GM12878 (cell line): ENCODE results near the gene TP63. TPM values are rescaled to one million over a fixed set of nuclear protein-coding genes. Genes with fewer than 3 reads are reported as not detected.

ENCODE experiments used
- ATAC-seq: fragments of 200-7000 bp; cut with Tn5 transposase; 3 replicates; pipeline ENCODE4 v1.9.1; 2020; ENCODE audit warnings: mild to moderate bottlenecking, moderate library complexity
- BruUV-seq: library from RNA; stranded (reverse); fragments of 400-500 nt; replicated peaks from 2 replicates; lab custom pipeline; 2021; lab: Mats Ljungman, UMichigan
- CTCF ChIA-PET: fragments of 300-600 bp; sonication (Branson Sonifier 250); formaldehyde crosslinking; extraction: SDS; loops from one replicate; lab custom pipeline; 2021; ENCODE audit warnings: inconsistent platforms; lab: Yijun Ruan, JAX
- POLR2A ChIA-PET: fragments of 350-600 bp; formaldehyde crosslinking; extraction: SDS; loops from one replicate; lab custom pipeline; 2021; ENCODE audit warnings: inconsistent platforms; lab: Charles Lee
- RAD21 ChIA-PET: fragments of 300-600 bp; sonication (Branson Sonifier 250); formaldehyde crosslinking; loops from one replicate; lab custom pipeline; 2023; ENCODE audit warnings: antibody characterized with exemption; ENCODE audit not compliant: unreplicated experiment; lab: Charles Lee
- SMC1A ChIA-PET: fragments of 300-600 bp; sonication (Branson Sonifier 250); formaldehyde crosslinking; loops from one replicate; lab custom pipeline; 2023; ENCODE audit not compliant: unreplicated experiment, uncharacterized antibody; lab: Charles Lee
- DNase-seq: peaks from one replicate; pipeline ENCODE4 v3.0.0-alpha.2; 2011; ENCODE audit warnings: low read depth, low spot score
- FAIRE-seq: peaks from 3 replicates; lab custom pipeline; 2011; peaks lifted over from hg19 to GRCh38; lab: Jason Lieb, UNC
- H2AFZ ChIP-seq: 2 replicates; pipeline ENCODE4 v1.6.0; 2011; ENCODE audit warnings: low read depth, low read length, control low read depth; ENCODE audit not compliant: control insufficient read depth
- H3K27ac ChIP-seq: 2 replicates; pipeline ENCODE4 v1.5.1; 2011; ENCODE audit warnings: control low read depth; ENCODE audit not compliant: control insufficient read depth, insufficient read depth
- H3K27me3 ChIP-seq, 2 experiments: replicated peaks in 1 of 2; 2 replicates each; pipeline versions ENCODE4 v1.6.0 to v1.6.1; 2011; ENCODE audit warnings: low read length in 1 of 2; ENCODE audit not compliant: control insufficient read depth in 2 of 2, insufficient read depth in 2 of 2
- H3K36me3 ChIP-seq, 2 experiments: 2 replicates each; pipeline ENCODE4 v1.5.1; 2011; ENCODE audit warnings: low read length in 1 of 2; ENCODE audit not compliant: control insufficient read depth in 2 of 2, insufficient read depth in 2 of 2
- H3K4me1 ChIP-seq: 2 replicates; pipeline ENCODE4 v1.6.1; 2011; ENCODE audit warnings: mild to moderate bottlenecking, low read length, moderate library complexity, mixed read lengths; ENCODE audit not compliant: control insufficient read depth, insufficient read depth
- H3K4me2 ChIP-seq: 2 replicates; pipeline ENCODE4 v1.6.0; 2011; ENCODE audit warnings: control low read depth; ENCODE audit not compliant: control insufficient read depth, insufficient read depth
- H3K4me3 ChIP-seq: fragments of 200-600 bp; sonication (generic); 2 replicates; pipeline ENCODE4 v1.5.1; 2016
- H3K79me2 ChIP-seq: 2 replicates; pipeline ENCODE4 v1.6.0; 2011; ENCODE audit warnings: low read length; ENCODE audit not compliant: control insufficient read depth, insufficient read depth
- H3K9ac ChIP-seq: 2 replicates; pipeline ENCODE4 v1.8.0; 2011; ENCODE audit warnings: low read length, control low read depth, mixed read lengths; ENCODE audit not compliant: control insufficient read depth, insufficient read depth
- H3K9me3 ChIP-seq: replicated peaks from 3 replicates; pipeline ENCODE4 v1.5.1; 2011; ENCODE audit warnings: mild to moderate bottlenecking, low read length; ENCODE audit not compliant: control insufficient read depth, insufficient read depth
- H4K20me1 ChIP-seq: 2 replicates; pipeline ENCODE4 v1.6.0; 2011; ENCODE audit not compliant: control insufficient read depth, insufficient read depth
- BACH1 ChIP-seq: fragments of 450-650 bp; IDR thresholded peaks from 2 replicates; pipeline ENCODE4 v1.6.1; 2017; ENCODE audit warnings: mild to moderate bottlenecking, borderline replicate concordance
- HSF1 ChIP-seq: fragments of 150-350 bp; IDR thresholded peaks from 2 replicates; pipeline ENCODE4 v1.6.1; 2014; ENCODE audit warnings: mild to moderate bottlenecking, low read depth, low read length
- IRF5 ChIP-seq: fragments of 450-650 bp; IDR thresholded peaks from 2 replicates; pipeline ENCODE4 v1.6.1; 2017; ENCODE audit warnings: borderline replicate concordance
- MAX ChIP-seq: IDR thresholded peaks from 2 replicates; pipeline ENCODE4 v1.6.1; 2012; ENCODE audit warnings: low read depth, low read length, improper control_type of control experiment
- RUNX3 ChIP-seq: IDR thresholded peaks from 2 replicates; pipeline ENCODE4 v1.6.1; 2012; ENCODE audit warnings: low read length, inconsistent platforms
- WGBS: methylation state at CpG from one replicate; pipeline ENCODE4 v1.1.6; 2016; ENCODE audit warnings: low lambda C conversion rate; ENCODE audit not compliant: insufficient replicate concordance, insufficient coverage; ENCODE audit errors: missing lambda C conversion rate; 5-methylcytosine and 5-hydroxymethylcytosine counted together
- in situ Hi-C: fragments of 300-500 bp; cut with MboI; formaldehyde crosslinking; loops from 9 replicates; pipeline ENCODE4 v1.14.3; 2018; ENCODE audit warnings: mixed read lengths
- intact Hi-C: fragments of 100-400 bp; cut with micrococcal nuclease; formaldehyde crosslinking; loops from one replicate; pipeline ENCODE4 v1.14.2; 2022; ENCODE audit not compliant: unreplicated experiment
- polyA plus RNA-seq, 11 experiments: library from polyadenylated mRNA; depleted of rRNA in 4 of 11; unstranded in 6 of 11; stranded (reverse) in 5 of 11; fragments of >200 nt; fragmentation: Nextera tagmentation in 4 of 11; fragmentation: Illumina TruSeq in 1 of 11; extraction: Ambion mirVana in 4 of 11; extraction: Trizol in 1 of 11; gene quantifications; 1 replicate in 1 of 11; 2 replicates in 10 of 11; pipeline versions ENCODE4 v1.2.1 to v1.2.3, GENCODE V29; 2011 to 2016; ENCODE audit warnings: inconsistent platforms in 2 of 11, missing spikeins in 2 of 11, low read depth in 1 of 11
- total RNA-seq, 4 experiments: library from RNA; depleted of rRNA in 3 of 4; stranded (reverse); fragments of >200 nt in 3 of 4; fragmentation: Illumina TruSeq in 1 of 4; extraction: Trizol in 1 of 4; gene quantifications; 2 replicates each; pipeline versions ENCODE4 v1.2.1 to v1.2.3, GENCODE V29; 2013 to 2021

TP63 gene
- total and polyA plus RNA-seq, 10 of the 15 experiments (the other 5 are each of a cell fraction or from before 2014, with no cell fraction given): 1.4 to 10.8 (median 6.2) TPM

GRCh38 chr3:189683546-189684255 lies 52.5 kb downstream of the TP63 start:
- Histone ChIP-seq H3K27ac (no peak overlapping the region), H2AFZ (no peak overlapping the region), H3K27me3 (no peaks in the 10 kb centered on the region), H3K4me1 (no peaks in the 10 kb centered on the region; the same call in 1 of the 2 replicates), H3K9ac (no peak overlapping the region), H3K79me2 (no peaks in the 10 kb centered on the region; the same call in 1 of the 2 replicates), H4K20me1 (no peaks in the 10 kb centered on the region), H3K4me2 (no peak overlapping the region), H3K36me3 (no peaks in the 10 kb centered on the region), H3K9me3 (peaks cover 5% of the 10 kb centered on the region), H3K4me3 (no peak overlapping the region)
- SMC1A ChIA-PET: interaction anchor here (1.3 kb wide), 2 partner anchors 11 to 17 kb away, joined by 3 to 4 read pairs; no protein-coding TSS in a partner anchor
- no peak for FAIRE-seq
- RAD21 ChIA-PET: interaction anchor here (0.8 to 1.1 kb wide), 3 partner anchors 21 to 336 kb away, joined by 3 read pairs; no protein-coding TSS in a partner anchor
- DNase-seq: no peak
- POLR2A ChIA-PET: no interaction called here
- WGBS: 93% methylated on average over 3 of the region's 3 CpGs
- in situ Hi-C loops (no loop called here), intact Hi-C loops (no loop called here)
- ATAC-seq: no peak; the same call in 2 of the 3 replicates
- CTCF ChIA-PET: no interaction called here
- TF ChIP-seq RUNX3 (peak; percentile 22; the same call in 1 of the 2 replicates), IRF5 (no peak)
- no TSS peak for BruUV-seq

GRCh38 chr3:189684317-189684716 lies 53.1 kb downstream of the TP63 start:
- RAD21 ChIA-PET: interaction anchor here (1.0 to 1.1 kb wide), 2 partner anchors 118 to 336 kb away, joined by 3 read pairs; no protein-coding TSS in a partner anchor
- SMC1A ChIA-PET: no interaction called here
- 0 out of 3 replicates have a peak, but pooled peaks have one; percentile 21 for ATAC-seq

More at GRCh38 chr3:189684317-189684716, 53.1 kb downstream of the TP63 start:
- WGBS: 94% methylated on average over 2 of the region's 2 CpGs
- Histone ChIP-seq H3K27ac (no peak overlapping the region), H3K4me1 (no peaks in the 10 kb centered on the region; the same call in 1 of the 2 replicates), H3K36me3 (no peaks in the 10 kb centered on the region), H3K27me3 (no peaks in the 10 kb centered on the region), H3K4me3 (no peak overlapping the region), H4K20me1 (no peaks in the 10 kb centered on the region), H3K9me3 (no peaks in the 10 kb centered on the region; the same call in 2 of the 3 replicates), H3K4me2 (no peak overlapping the region), H2AFZ (no peak overlapping the region), H3K9ac (no peak overlapping the region), H3K79me2 (no peaks in the 10 kb centered on the region; the same call in 1 of the 2 replicates)
- in situ Hi-C loops (no loop called here), intact Hi-C loops (no loop called here)
- ChIA-PET CTCF (no interaction called here), POLR2A (no interaction called here)
- TF ChIP-seq BACH1 (no peak), HSF1 (no peak), MAX (no peak)
- no TSS peak for BruUV-seq
- FAIRE-seq (no peak), DNase-seq (no peak)
